K562 (cell line): Measurements from ENCODE around the gene PGGHG. TPM values are rescaled to one million over a fixed set of nuclear protein-coding genes. Genes with fewer than 3 reads are reported as not detected.

Source experiments
- EHMT2 ChIP-seq: fragments of 450-650 bp; IDR thresholded peaks from 2 replicates; pipeline ENCODE4 v1.6.1; 2018; ENCODE audit warnings: antibody characterized with exemption
- ELF1 ChIP-seq: fragments of 200-800 bp; sonication (Bioruptor generic); IDR thresholded peaks from 2 replicates; pipeline ENCODE4 v1.6.1; 2016; ENCODE audit warnings: missing genetic modification characterization, missing compliant biosample characterization
- FOXM1 ChIP-seq, 2 experiments: fragments of 450-650 bp in 1 of 2; sonication (generic) in 1 of 2; formaldehyde crosslinking in 1 of 2; IDR thresholded peaks; 2 replicates each; pipeline versions ENCODE4 v1.6.1 to v1.9.0; 2017 to 2022; ENCODE audit warnings: low read depth in 2 of 2, mild to moderate bottlenecking in 2 of 2, missing genetic modification reagents in 1 of 2, moderate library complexity in 1 of 2
- GATAD2A ChIP-seq: fragments of 450-650 bp; IDR thresholded peaks from 2 replicates; pipeline ENCODE4 v1.6.1; 2017
- HLTF ChIP-seq: fragments of 450-650 bp; IDR thresholded peaks from 2 replicates; pipeline ENCODE4 v1.6.1; 2016
- HSF4 ChIP-seq: fragments of 250-450 bp; sonication (Bioruptor Pico); IDR thresholded peaks from 2 replicates; pipeline ENCODE4 v2.1.2; 2022; ENCODE audit warnings: mild to moderate bottlenecking, moderate library complexity, borderline replicate concordance
- KLF6 ChIP-seq: fragments of 250-450 bp; sonication (Bioruptor Pico); IDR thresholded peaks from 2 replicates; pipeline ENCODE4 v1.4.0; 2020; ENCODE audit warnings: mild to moderate bottlenecking, moderate library complexity, borderline replicate concordance
- MGA ChIP-seq: fragments of 450-650 bp; IDR thresholded peaks from 2 replicates; pipeline ENCODE4 v1.6.1; 2016; ENCODE audit warnings: mild to moderate bottlenecking, moderate library complexity
- MTA1 ChIP-seq: fragments of 450-650 bp; IDR thresholded peaks from 2 replicates; pipeline ENCODE4 v1.6.1; 2017; ENCODE audit warnings: borderline replicate concordance
- MYBL2 ChIP-seq, 2 experiments: fragments of 450-650 bp in 1 of 2; sonication (generic) in 1 of 2; formaldehyde crosslinking in 1 of 2; IDR thresholded peaks; 2 replicates each; pipeline versions ENCODE4 v1.6.1 to v1.8.1; 2017 to 2022; ENCODE audit warnings: borderline replicate concordance in 1 of 2, inconsistent platforms in 1 of 2, low read depth in 1 of 2, mild to moderate bottlenecking in 1 of 2, missing genetic modification reagents in 1 of 2, moderate library complexity in 1 of 2
- NCOA4 ChIP-seq: fragments of 450-650 bp; IDR thresholded peaks from 2 replicates; pipeline ENCODE4 v1.6.1; 2018; ENCODE audit warnings: mild to moderate bottlenecking; ENCODE audit not compliant: partially characterized antibody
- SLC30A9 ChIP-seq: fragments of 250-450 bp; sonication (Bioruptor Pico); IDR thresholded peaks from 2 replicates; pipeline ENCODE4 v1.8.0; 2022; ENCODE audit warnings: mild to moderate bottlenecking, moderate library complexity
- SREBF1 ChIP-seq: fragments of 150-350 bp; IDR thresholded peaks from 2 replicates; pipeline ENCODE4 v1.6.1; 2014; ENCODE audit warnings: antibody characterized with exemption, low read depth, low read length, borderline replicate concordance
- ZEB2 ChIP-seq: fragments of 450-650 bp; IDR thresholded peaks from 2 replicates; pipeline ENCODE4 v1.6.1; 2016
- ZNF212 ChIP-seq: fragments of 450-650 bp; formaldehyde crosslinking; IDR thresholded peaks from 2 replicates; pipeline ENCODE4 v1.4.0; 2020; ENCODE audit warnings: mild to moderate bottlenecking
- ZNF316 ChIP-seq: fragments of 450-650 bp; IDR thresholded peaks from 2 replicates; pipeline ENCODE4 v1.6.1; 2016
- ZNF445 ChIP-seq: fragments of 250-450 bp; sonication (Bioruptor Pico); IDR thresholded peaks from 2 replicates; pipeline ENCODE4 v1.4.0; 2020; ENCODE audit warnings: low read depth, mild to moderate bottlenecking, moderate library complexity
- polyA plus RNA-seq, 8 experiments: library from polyadenylated mRNA; depleted of rRNA in 4 of 8; stranded (reverse) in 5 of 8; unstranded in 3 of 8; fragments of >200 nt; fragmentation: Nextera tagmentation in 2 of 8; fragmentation: Illumina TruSeq in 1 of 8; extraction: Ambion mirVana in 2 of 8; extraction: Trizol in 1 of 8; gene quantifications; 2 replicates each; pipeline versions ENCODE4 v1.2.1 to v1.2.3, GENCODE V29; 2011 to 2014; ENCODE audit warnings: inconsistent platforms in 1 of 8, missing spikeins in 1 of 8
- total RNA-seq, 7 experiments: library from RNA; depleted of rRNA in 6 of 7; stranded (reverse); fragments of >200 nt in 6 of 7; fragmentation: Illumina TruSeq in 2 of 7; extraction: Trizol in 2 of 7; gene quantifications; 2 replicates each; pipeline versions ENCODE4 v1.2.1 to v1.2.3, GENCODE V29; 2011 to 2021; ENCODE audit warnings: low replicate concordance in 1 of 7

Gene PGGHG
- total and polyA plus RNA-seq, 9 of the 15 experiments (the other 6 are each of a cell fraction or from before 2014, with no cell fraction given) = 0.38 to 85.1 (median 18.1) TPM

GRCh38 chr11:340539-341512, 51.9 kb downstream of the PGGHG start (continued):
- TF ChIP-seq ZNF445 (CRISPR knock-in tag) = no peak
- TF ChIP-seq MGA = peak; percentile 11; the same call in 1 of the 2 replicates
- TF ChIP-seq EHMT2 = peak; percentile 36; the same call in 1 of the 2 replicates
- TF ChIP-seq ELF1 (tag) = no peak
- no peak for TF ChIP-seq ZNF212 (CRISPR knock-in tag)
- TF ChIP-seq KLF6 (CRISPR knock-in tag) = no peak
- TF ChIP-seq FOXM1 (IDR thresholded peaks at IDR 0.05; ENCODE audit: low read depth) = no peak
- no peak for TF ChIP-seq FOXM1 (CRISPR knock-in tag; IDR thresholded peaks at IDR 0.05; ENCODE audit: low read depth)
- no peak for TF ChIP-seq HSF4 (CRISPR knock-in tag)
- peak; percentile 40; the same call in 1 of the 2 replicates for TF ChIP-seq ZNF316
- TF ChIP-seq MTA1 = peak; percentile 86
- no peak for TF ChIP-seq SLC30A9 (CRISPR knock-in tag)
- peak; percentile 54 for TF ChIP-seq NCOA4
- TF ChIP-seq HLTF = peak; percentile 87
- TF ChIP-seq ZEB2 = no peak; the same call in 1 of the 2 replicates
- TF ChIP-seq GATAD2A = peak; percentile 9; the same call in 1 of the 2 replicates
- TF ChIP-seq MYBL2 (IDR thresholded peaks at IDR 0.05; ENCODE audit: low read depth) = peak; percentile 36; the same call in 1 of the 2 replicates
- TF ChIP-seq MYBL2 (CRISPR knock-in tag; IDR thresholded peaks at IDR 0.05; ENCODE audit: borderline replicate concordance) = no peak
- TF ChIP-seq SREBF1 = no peak
